ENCODE measurements around the gene FNTB.

Gene FNTB

GRCh38 chr14:64953310-64953654 is 33.4 kb upstream of the FNTB start:
- no peak for DNase-seq

GRCh38 chr14:64953661-64954060 is 33.0 kb upstream of the FNTB start:
- no peak for DNase-seq

DNA sequence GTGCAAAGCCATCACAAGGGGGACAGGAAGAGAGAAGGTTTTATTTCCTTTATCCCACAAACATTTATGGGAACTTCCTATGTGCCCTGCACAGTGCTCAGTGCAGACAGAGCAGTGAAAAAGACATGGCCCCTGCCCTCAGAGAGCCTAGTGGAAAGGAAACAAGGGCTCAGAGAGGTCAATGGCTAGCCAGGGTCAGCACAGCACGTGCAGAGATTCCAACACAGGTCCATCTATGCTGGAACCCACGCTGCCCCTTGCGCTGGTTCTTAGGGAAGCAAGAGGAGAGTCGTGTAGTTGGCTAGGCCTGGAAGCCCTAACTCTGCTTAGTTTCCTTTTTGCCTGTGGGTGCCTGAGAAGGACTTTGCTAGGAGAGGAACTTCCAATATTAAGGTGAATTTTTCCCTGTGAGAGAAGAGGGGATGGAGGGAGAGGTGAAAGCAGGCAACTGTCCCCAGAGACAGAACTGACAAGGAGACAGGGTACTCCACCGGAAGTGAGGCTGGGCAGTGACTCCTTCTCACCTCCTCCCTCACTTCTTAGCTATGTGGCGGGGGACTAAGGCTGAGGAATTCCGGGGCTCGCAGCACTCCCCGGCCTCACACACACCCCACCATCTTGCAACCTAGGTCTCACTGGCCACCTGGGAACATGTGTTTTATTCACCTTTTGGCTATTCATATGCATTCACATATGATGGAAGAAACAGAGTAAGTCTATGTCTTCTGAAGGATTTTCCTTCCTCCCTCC is 32.0 kb upstream of the FNTB start:
- DNase-seq = no peak

DNA sequence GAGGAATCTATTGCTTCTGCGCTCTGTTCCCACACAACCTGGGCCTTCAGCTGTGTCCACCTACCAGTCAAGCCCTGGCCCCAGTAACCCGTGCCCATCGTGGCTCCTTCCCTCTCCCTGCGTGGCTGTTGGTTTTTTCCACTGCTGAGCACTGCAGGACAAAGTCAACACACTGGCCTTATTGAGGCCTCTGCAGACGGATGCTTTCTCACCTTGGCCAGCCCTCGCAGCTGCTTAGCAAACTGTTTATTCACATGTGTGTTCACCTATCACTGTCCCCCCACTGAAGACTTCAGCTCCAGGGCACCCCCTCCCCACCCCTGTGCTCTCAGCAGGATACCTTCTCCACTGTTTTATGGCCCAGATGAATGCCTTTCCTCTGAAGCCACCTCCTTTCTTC is 31.4 kb upstream of the FNTB start:
- no peak for DNase-seq

- DNase-seq = no peak
Observed at GRCh38 chr14:64956697-64957406, 29.8 kb upstream of the FNTB start.

DNA sequence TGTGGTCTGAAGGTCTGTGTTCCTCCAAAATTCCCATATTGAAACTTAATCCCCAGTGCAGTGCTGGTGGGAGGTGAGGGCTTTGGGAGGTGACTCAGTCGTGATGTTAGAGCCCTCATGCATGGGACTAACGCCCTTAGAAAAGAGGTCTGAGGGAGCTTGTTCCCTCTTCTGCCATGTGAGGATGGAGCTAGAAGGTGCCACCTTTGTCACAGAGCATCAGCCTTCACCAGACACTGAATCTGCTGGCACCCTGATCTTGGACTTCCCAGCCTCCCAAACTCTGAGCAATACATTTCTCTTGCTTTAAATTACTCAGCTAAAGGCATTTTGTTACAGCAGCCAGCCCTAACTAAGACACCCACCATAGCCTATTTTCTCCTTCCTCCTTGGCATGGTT is 28.5 kb upstream of the FNTB start:
- no peak for DNase-seq

GRCh38 chr14:64958743-64959142 is 28.0 kb upstream of the FNTB start:
- DNase-seq = no peak

GRCh38 chr14:64960762-64961276 is 25.9 kb upstream of the FNTB start:
- DNase-seq = no peak

DNA sequence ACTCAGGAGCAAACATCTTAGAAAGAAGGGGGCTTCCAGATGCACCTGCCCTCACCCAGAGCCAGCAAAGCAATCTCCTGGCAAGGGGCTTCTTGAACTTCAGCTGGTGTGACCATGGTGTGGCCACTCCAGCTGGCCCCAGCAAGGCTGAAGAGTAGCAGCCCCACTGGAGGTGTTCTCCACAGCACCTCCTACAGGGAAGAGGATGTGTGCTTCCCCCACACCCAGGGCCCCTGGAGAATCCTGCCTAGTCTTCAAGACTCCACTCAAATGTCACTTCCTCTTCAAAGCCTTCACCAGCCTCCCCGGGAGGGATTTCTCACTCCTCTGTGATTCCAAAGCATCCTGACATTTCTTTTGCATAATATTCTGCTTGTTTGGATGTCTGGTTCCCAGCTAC is 23.1 kb upstream of the FNTB start:
- DNase-seq = no peak

GRCh38 chr14:64965356-64966000 is 21.2 kb upstream of the FNTB start:
- DNase-seq = no peak

GRCh38 chr14:64966976-64967375 is 19.7 kb upstream of the FNTB start:
- DNase-seq = no peak

DNA sequence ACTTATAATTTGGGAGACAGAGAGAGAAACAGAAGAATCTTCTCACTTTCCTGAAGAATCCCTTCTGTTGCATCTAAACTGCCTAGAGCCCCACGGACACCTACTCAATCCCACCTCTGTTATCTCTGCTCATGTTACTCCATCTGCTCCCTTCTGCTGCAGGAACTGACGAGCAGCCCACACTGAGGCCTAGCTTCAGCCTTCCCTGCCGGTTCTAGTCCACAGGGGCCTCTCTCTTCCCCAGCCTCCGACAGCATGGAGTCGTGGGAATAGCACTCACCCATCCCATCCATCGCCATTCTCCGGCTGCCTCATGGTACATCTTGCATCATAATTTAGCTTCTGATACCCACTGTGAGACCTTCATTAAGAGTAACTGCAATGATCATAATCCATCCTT is 18.5 kb upstream of the FNTB start:
- DNase-seq = no peak

DNA sequence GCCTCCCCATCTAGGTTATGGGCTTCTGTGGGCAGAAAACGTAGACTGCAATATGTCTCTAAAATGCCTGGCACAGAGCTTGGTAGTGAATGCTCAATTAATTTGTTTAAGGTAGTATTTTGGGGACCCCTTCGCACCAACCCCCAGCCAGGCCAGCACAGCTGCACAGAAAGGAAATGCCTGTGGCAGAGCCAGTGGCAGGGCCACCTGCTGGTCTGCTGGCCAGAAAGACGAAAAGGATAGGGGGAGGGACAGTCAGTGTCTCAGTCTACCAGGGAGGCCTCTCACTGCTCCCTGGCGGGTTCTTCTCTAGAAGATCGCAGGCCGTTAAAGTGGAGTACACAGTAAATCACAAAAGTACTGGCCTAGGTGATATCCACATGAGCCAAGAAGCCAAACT is 18.0 kb upstream of the FNTB start:
- no peak for DNase-seq

DNA sequence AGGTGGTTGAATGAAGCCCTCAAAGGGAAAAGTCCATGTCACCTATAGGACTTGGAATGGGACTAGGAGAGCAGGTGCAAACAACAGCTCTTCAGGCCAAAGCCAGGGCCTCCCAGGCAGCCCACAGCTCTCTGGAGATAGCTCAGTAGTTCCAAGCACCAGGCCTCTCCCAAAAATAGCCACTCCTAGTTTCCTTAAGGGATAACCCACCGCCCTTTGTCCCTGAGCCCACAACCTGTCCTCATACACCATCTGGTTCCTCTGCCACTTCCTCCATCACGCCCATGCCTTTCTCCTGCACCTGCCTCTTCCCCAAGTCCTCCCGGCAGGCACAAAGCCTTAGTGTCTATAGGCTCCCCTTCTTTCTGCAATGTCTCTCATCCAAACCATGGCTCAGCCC is 16.7 kb upstream of the FNTB start:
- DNase-seq = no peak

DNA sequence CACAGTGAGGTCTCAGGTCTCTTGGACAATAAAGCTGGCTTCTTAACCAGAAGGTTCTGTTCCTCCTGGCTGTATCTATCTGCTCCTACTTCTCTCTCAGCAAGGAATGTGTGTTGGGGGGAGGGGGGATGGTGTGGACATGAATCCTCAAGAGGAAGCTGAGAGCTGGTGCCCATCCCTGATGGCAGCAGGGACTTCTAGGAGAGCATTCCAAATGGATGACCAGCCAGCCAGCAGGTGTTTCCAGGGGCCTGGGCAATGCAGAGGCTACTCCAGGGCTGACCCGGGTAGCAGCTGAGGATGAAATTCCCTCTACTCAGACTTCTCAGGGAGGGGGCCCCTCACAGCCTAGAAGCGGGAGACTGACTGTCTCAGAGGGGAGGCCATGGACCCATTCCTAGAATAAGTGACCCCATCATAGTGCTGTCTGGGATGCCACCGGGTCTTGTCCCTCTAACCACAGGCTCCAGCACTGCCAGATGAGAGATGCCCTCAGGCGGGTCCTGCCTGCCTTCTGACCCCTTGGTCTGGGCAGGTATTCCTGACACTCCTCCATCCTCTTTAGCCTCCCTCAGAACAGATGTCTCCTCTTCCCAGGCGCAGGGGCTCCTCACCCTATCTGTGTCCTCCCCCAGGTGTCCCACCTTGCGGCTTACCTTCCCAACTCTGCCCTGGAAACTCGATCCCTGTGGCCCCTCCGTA is 15.8 kb upstream of the FNTB start:
- no peak for DNase-seq

- no peak for DNase-seq
Observed at GRCh38 chr14:64971491-64971942, 15.2 kb upstream of the FNTB start.

GRCh38 chr14:64971943-64972791 is 14.5 kb upstream of the FNTB start, which contains the start of gene RAB15:
Gene RAB15, minus strand, starts transcription at chr14:64972336. Its CDS starts 260 bp downstream, at chr14:64972076.
- no peak for DNase-seq

DNA sequence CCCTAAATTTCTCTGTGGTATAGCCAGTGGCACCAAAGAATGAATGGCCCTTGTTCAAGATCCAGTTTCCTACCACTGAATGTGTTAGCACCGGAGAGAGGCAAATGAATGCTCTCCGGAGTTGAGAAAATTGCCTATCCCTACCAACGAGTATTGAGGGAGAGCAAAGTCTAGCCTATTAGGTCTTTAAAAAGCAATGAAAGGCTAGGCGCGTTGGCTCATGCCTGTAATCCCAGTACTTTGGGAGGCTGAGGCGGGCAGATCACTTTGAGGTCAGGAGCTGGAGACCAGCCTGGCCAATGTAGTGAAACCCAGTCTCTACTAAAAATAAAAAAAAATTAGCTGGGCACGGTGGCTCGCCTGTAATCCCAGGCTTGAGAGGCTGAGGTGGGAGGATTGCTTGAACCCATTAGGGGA is 13.7 kb upstream of the FNTB start:
- DNase-seq = no peak

DNA sequence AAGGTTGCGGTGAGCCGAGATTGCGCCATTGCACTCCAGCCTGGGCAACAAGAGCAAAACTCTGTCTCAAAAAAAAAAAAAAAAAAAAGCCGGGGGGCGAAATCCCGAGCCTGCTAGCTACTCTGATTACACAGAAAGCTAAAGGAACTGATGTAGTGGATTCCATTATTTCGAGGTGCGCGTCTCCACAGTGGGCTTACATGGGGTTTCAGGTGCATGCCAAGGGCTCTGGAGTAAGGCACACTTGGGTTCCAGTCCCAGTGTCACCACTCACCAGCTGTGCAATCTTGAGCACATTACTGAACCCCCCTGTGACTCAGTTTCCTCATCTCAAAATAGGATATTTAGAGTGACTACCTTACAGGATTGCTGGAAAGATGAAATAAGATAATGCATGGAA is 12.9 kb upstream of the FNTB start:
- no peak for DNase-seq

DNA sequence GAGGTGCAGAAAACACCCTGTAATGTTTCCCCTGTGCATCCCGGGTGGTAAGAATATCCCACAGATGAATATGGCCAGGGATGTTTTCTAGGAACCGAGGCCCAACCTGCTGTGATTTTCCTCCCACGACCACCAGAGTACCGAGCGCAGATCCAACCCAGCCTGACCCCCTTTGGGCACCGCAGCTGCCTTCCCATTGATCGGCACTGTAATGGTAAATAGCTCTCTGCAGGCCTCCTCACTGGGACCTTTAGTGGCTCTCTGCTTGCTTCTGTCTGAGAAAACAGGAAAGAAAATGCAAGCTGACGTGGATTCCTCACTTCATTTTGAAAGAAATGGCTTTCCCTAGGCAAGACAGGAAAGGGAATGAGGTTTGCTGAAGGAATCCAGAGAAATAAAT is 12.1 kb upstream of the FNTB start:
- no peak for DNase-seq

GRCh38 chr14:64979336-64980074 is 7.2 kb upstream of the FNTB start:
- no peak for DNase-seq

Data from amniotic stem cell (primary cell).